GM19372 (cell line): ENCODE data around the gene VSNL1.

Experiments
- ATAC-seq: cut with Tn5 transposase; IDR thresholded peaks from one replicate; pipeline ENCODE4 v1.9.1; 2021; ENCODE audit warnings: mild to moderate bottlenecking, low read depth, moderate library complexity; ENCODE audit not compliant: unreplicated experiment

The VSNL1 gene

GRCh38 chr2:17682098-17682857, 141.8 kb downstream of the VSNL1 start:
- no peak for ATAC-seq

- no peak for ATAC-seq
These were observed 143.5 kb downstream of the VSNL1 start for GRCh38 chr2:17683981-17684380.

- ATAC-seq, result no peak
These were observed 148.1 kb downstream of the VSNL1 start for GRCh38 chr2:17688600-17688999.

- ATAC-seq, result no peak
These were observed 148.5 kb downstream of the VSNL1 start for GRCh38 chr2:17689010-17689409.

DNA sequence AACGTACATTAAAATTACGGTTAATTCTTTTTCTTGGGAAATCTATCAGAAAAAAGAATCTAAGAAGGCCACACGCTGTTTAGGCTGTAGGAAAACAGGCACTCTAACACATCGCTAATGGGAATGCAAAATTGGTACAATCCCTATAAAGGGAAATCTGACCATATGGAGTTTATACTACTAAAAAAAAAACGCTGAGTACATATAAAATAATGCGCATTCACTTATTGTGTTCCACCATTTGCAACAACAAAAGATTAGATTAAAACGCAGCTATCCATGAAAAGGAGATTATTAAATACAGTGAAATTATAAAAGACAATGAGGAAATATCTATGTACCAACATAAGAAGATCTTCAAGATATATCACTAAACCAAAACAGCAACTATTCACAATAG, 150.3 kb downstream of the VSNL1 start:
- ATAC-seq, result no peak
